HG02943 (cell line): ENCODE results near the gene KRT25.

ENCODE experiments used
- ATAC-seq: cut with Tn5 transposase; IDR thresholded peaks from one replicate; pipeline ENCODE4 v1.9.1; 2021; ENCODE audit warnings: mild to moderate bottlenecking, low read depth, moderate library complexity; ENCODE audit not compliant: unreplicated experiment

The KRT25 gene

GRCh38 chr17:40755231-40755630, at the start of gene KRT25:
TSS of gene KRT25 (minus strand) at chr17:40755331. CDS start at chr17:40755271, 60 bp downstream.
- ATAC-seq = no peak

- no peak for ATAC-seq
These were observed 48.5 kb upstream of the KRT25 start for GRCh38 chr17:40803617-40804082.

- ATAC-seq = no peak
These were observed 46.0 kb upstream of the KRT25 start for GRCh38 chr17:40801157-40801556.

GRCh38 chr17:40800381-40800780, 45.2 kb upstream of the KRT25 start:
- ATAC-seq = no peak

GRCh38 chr17:40799859-40800258, 44.7 kb upstream of the KRT25 start, which contains the start of gene KRT28:
TSS of gene KRT28 (minus strand) at chr17:40799959. CDS start at chr17:40799893, 66 bp downstream.
- ATAC-seq = no peak

- ATAC-seq = no peak
These were observed 41.7 kb upstream of the KRT25 start for GRCh38 chr17:40796846-40797245.

- ATAC-seq = no peak
These were observed 40.0 kb upstream of the KRT25 start for GRCh38 chr17:40795019-40795667.

GRCh38 chr17:40794466-40794865, 39.3 kb upstream of the KRT25 start:
- no peak for ATAC-seq

GRCh38 chr17:40793832-40794231, 38.7 kb upstream of the KRT25 start:
- no peak for ATAC-seq

- no peak for ATAC-seq
These were observed 36.8 kb upstream of the KRT25 start for GRCh38 chr17:40791787-40792436.

GRCh38 chr17:40791111-40791510, 36.0 kb upstream of the KRT25 start:
- ATAC-seq = no peak

GRCh38 chr17:40782450-40782849, 27.3 kb upstream of the KRT25 start, which contains the start of gene KRT27:
TSS of gene KRT27 (minus strand) at chr17:40782550. CDS start at chr17:40782493, 57 bp downstream.
- no peak for ATAC-seq

GRCh38 chr17:40779181-40779909, 24.2 kb upstream of the KRT25 start:
- no peak for ATAC-seq

GRCh38 chr17:40778461-40778860, 23.3 kb upstream of the KRT25 start:
- ATAC-seq = no peak

- no peak for ATAC-seq
These were observed 22.8 kb upstream of the KRT25 start for GRCh38 chr17:40777971-40778370.

- ATAC-seq = no peak
These were observed 22.3 kb upstream of the KRT25 start for GRCh38 chr17:40777459-40777858.

GRCh38 chr17:40775945-40776344, 20.8 kb upstream of the KRT25 start:
- ATAC-seq = no peak

- no peak for ATAC-seq
These were observed 17.0 kb upstream of the KRT25 start, which contains the start of gene KRT26 for GRCh38 chr17:40772101-40772500. TSS of gene KRT26 (minus strand) at chr17:40772201. CDS start at chr17:40772113, 88 bp downstream.

- no peak for ATAC-seq
These were observed 10.5 kb upstream of the KRT25 start for GRCh38 chr17:40765657-40766056.

- no peak for ATAC-seq
These were observed 8.6 kb upstream of the KRT25 start for GRCh38 chr17:40763752-40764151.
